Measurements from ENCODE around the gene TRPM8.
"Not testable (repeated sequence)": the region's sequence is repeated elsewhere in the genome, so short reads cannot be mapped to it uniquely, and the experiment has no call there.

The TRPM8 gene

DNA sequence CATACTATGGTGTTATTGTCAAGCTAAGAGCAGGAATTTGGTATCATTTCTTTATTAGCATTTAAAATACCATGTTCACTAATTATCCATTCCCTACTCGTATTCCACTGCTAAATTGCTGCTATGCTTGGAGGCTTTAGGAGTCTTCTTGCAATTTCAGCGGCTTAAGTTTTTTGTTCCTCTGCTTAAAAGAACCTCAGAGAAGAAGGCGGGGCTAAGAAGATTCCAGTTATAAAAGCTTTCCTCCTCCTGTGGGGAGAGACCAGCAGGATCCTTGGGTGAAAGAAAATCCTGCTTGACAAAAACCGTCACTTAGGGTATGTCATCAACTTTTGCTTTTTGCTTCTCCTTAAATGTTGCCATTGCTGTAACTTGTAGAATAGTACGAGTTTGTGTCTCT, at the start of gene TRPM8:
Gene TRPM8 (plus strand): TSS at position 258 of the 400 bp plus-strand sequence. CDS start 9,165 bp downstream, outside the sequence.
- DNase-seq = no peak

- DNase-seq = no peak
Observed at GRCh38 chr2:233867993-233868532, 49.1 kb upstream of the TRPM8 start, which contains the start of gene MSL3B. TSS of gene MSL3B (minus strand) at chr2:233868386.

- DNase-seq = no peak
Observed at GRCh38 chr2:233871432-233871831, 45.7 kb upstream of the TRPM8 start.

- DNase-seq = not testable (repeated sequence)
Observed at GRCh38 chr2:233872125-233872524, 45.0 kb upstream of the TRPM8 start.

DNA sequence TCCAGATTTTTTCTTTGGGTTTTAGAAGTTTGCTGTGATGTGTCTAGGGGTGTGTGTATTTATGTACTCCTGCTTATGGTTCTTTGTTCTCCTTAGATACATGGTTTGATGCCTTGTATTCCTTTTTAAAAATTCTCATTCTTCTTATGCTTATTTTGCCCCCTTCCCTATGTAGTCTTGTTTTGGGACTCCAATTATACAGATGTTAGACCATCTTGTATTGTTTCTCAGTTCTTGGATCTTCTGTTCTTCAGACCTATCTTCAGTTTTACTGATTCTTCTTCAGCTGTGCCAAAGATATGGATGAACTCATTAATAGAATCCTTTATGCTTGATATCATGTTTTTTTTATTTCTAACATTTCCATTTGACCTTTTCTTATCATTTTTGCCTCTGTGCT, 34.8 kb upstream of the TRPM8 start:
- DNase-seq = no peak

GRCh38 chr2:233892793-233893192, 24.4 kb upstream of the TRPM8 start:
- DNase-seq = no peak

DNA sequence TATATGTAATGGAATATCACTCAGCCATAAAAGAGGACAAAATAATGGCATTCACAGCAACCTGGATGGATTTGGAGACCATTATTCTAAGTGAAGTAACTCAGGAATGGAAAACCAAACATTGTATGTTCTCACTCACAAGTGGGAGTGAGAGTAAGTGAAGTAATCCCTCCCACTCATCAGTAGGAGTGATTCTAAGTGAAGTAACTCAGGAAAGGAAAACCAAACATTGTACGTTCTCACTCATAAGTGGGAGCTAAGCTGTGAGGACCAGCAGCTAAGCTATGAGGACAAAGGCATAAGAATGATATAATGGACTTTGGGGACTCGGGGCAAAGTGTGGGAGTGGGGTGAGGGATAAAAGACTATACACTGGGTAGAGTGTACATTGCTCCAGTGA, 20.9 kb upstream of the TRPM8 start:
- DNase-seq = not testable (repeated sequence)

- DNase-seq = no peak
Observed at GRCh38 chr2:233901367-233901766, 15.8 kb upstream of the TRPM8 start.

GRCh38 chr2:233901884-233902283, 15.3 kb upstream of the TRPM8 start:
- no peak for DNase-seq

GRCh38 chr2:233905945-233906344, 11.2 kb upstream of the TRPM8 start:
- DNase-seq = no peak

DNA sequence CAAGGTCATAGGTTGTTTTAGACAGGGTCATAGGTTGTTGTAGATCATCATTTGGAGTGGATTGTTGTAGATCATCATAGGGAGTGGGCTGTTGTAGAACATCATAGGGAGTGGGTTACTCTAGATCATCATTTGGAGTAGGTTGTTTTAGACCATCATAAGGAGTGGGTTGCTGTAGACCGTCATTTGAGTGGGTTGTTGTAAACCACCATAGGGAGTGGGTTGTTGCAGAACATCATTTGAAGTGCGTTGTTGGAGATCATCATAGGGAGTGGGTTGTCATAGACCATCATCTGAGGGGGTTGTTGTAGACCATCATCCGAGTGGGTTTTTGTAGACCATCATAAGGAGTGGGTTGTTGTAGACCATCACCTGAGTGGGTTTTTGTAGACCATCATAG, 9.5 kb upstream of the TRPM8 start:
- no peak for DNase-seq

DNA sequence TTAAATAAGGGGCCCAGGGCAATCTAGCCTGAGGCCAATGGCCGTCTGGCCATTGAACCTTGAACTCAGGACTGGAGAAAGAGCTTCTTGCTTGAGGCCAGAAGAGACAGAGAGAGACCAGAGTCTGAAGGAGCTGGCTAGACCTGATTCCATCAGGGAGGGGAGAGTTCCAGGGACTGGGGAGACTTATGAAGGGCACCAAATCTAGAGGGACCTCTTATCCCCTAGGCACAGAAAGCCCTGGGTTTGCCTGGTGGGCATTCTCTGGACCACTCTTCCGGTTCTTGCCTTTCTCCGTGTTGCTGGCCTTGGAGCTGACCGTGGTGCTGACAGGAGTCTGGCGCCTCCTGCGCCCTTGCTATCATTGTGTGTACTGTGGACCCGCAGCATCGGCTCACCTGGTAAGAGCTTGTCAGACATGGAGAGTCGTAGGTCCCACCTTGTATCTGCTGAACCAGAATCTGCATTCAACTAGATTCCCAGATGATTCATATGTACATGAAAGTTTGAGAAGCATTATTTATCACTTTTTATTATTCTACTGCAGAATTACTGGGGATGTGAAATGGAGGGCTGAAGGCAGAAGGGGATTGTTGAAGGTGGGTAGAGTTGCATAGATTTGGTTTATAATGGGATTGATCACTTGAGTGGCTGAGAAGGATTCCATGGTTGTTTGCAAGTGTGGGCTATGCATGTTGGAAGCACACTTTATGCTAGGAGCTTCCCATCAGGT, 4.3 kb upstream of the TRPM8 start:
- DNase-seq = no peak

DNA sequence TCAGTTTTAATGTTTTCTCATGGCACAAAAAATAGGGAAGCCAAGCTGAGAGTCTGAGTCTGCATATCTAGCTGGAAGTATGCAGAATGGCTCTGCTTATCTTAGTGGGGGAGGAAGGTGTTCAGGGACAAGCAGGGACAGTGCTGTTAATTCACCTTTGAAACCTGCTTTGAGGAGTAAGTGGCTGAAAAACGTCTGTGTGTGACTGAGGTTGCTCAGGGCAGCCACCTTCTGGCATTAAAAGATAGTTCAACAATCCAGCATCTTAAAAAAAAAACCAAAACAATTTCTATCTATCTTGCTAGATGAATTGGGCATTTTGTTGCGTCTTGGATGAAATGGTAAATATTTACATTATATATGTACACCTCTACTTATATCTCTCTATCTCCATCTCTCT, 2.0 kb upstream of the TRPM8 start:
- DNase-seq = peak; percentile 18

DNA sequence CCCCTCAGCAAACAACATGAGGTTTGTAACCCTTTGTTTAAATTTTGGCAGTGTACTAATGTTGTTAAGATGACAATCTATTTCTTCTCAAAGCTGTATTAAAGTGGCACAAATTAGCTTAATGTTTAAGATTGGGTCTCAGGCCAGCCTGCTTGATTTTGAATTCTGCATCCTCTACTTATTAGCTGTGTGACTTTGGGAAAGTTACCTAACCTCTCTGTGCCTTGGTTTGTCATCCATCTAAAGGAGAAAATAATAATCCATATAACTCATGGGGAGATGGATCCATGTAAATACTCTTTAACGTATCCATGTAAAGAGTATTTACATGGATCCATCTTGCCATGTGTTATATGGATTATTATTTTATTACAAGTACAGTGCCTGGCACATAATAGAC, 2.1 kb downstream of the TRPM8 start:
- no peak for DNase-seq

GRCh38 chr2:233919938-233920337, 2.8 kb downstream of the TRPM8 start:
- no peak for DNase-seq

GRCh38 chr2:233922471-233922870, 5.3 kb downstream of the TRPM8 start:
- DNase-seq = no peak

GRCh38 chr2:233925402-233925801, 8.2 kb downstream of the TRPM8 start:
- DNase-seq = no peak

- DNase-seq = no peak
Observed at GRCh38 chr2:233926806-233927205, 9.6 kb downstream of the TRPM8 start.

DNA sequence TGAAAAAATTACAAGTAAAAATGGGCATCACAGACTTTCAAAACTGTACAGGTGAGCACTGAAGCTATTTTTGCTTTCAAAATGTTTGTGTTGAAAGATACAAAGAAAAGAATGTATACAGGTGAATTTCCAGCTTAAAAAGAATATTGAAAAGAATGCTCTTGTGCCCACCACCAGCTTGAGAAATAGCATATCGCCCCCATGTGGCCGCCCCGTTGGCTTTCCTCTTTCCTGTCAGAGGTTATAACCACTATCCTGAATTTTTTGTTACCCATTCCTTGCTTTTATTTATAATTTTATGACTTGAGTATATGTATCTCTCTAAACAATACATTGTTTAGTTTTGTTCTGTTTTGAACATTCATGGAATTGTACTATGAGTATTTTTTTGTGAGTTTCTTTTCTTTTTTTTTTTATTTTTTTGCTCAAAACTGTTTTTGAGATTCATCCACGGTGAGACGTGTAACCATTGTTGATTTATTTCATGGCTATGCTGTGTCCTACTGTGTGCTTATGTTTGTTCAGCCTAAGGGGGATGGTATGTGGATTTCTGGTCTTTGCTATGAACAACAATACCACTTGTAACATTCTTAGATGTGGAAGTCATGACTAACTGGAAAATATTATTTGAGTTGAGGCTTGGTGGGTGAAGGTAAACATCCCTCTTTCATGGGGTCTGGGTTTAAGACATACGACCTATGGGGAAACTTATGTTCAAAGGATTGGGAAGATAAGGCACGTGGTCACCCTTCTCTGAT, 11.6 kb downstream of the TRPM8 start:
- no peak for DNase-seq

GRCh38 chr2:233929352-233930022, 12.3 kb downstream of the TRPM8 start:
- DNase-seq = no peak

- no peak for DNase-seq
Observed at GRCh38 chr2:233934524-233934923, 17.4 kb downstream of the TRPM8 start.

DNA sequence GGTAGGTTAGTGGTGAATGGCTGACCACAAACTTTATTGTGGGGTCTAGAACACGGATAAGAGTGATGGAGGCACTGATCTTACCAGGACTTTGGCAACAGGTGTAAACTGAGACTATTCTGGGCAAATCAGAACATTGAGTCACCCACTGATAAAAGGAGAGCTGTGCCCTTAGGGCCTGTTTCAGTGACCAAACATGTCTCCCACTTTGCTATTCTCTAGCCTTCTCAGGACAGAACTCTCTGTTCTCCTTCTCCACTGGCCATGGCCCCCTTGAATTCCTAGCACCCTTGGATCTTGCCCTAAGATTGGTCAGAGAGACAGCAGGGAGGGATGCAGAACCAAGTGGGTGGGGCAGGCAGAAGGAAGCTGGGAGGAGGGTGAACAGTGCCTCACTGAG, 18.3 kb downstream of the TRPM8 start:
- no peak for DNase-seq

DNA sequence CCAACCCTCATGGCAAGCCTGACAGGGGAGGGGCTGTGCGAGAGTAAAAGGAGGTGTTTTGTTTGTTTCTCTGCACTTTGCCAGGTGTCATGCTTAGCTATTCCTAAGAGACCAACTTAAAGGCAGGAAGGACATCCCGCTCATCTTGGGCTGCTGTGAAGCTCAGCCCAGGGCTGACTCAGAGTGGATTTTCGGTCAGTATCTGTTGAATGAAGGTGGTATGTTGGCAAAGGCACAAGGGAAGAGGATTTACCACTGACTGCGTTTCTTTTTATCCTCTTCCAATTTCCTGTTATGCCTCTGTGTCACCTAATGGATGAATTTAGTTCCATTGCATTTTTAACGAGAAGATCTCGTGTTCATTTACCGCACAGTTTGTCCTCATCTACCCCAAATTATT, 18.9 kb downstream of the TRPM8 start:
- no peak for DNase-seq
